ENCODE measurements around the gene MAMDC2. TPM values are rescaled to one million over a fixed set of nuclear protein-coding genes. Genes with fewer than 3 reads are reported as not detected.

Gene MAMDC2
- total RNA-seq, 1 experiment from 2014 or later = 0.26 TPM

DNA sequence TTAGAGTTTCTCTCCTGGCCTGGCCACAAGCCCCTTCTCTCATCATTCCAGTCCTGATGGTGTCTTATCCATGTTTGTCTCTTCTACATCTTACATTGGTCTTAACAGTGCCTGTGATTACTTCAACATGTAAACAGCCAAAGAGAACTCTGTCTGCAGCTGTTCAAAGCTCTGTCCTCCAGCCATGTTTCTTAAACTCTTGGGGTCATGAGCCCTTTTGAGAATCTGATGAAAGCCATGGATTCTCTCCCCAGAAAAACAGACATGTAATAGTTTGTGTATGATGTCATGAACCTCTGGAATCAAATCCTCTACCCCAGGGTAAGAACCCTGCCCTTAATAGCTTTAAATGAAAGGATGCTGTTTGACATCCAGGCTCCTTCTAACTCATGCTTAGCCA is 30.1 kb downstream of the MAMDC2 start:
- no peak for DNase-seq
- CTCF ChIA-PET = no interaction called here
- Mint-ChIP-seq H3K4me3 (ENCODE audit: low read depth, unreplicated experiment) (no peak overlapping the region), H3K36me3 (ENCODE audit: insufficient read depth, unreplicated experiment) (no peaks in the 10 kb centered on the region), H3K27me3 (ENCODE audit: unreplicated experiment) (peaks cover 31% of the 10 kb centered on the region), H3K27ac (ENCODE audit: unreplicated experiment) (no peak overlapping the region), H3K9me3 (ENCODE audit: low read depth, unreplicated experiment) (no peaks in the 10 kb centered on the region), H3K4me1 (ENCODE audit: low read depth, unreplicated experiment) (no peaks in the 10 kb centered on the region)
- intact Hi-C loops (cut with micrococcal nuclease; ENCODE audit: unreplicated experiment) = no loop called here
- TF ChIP-seq, protein P1, sequence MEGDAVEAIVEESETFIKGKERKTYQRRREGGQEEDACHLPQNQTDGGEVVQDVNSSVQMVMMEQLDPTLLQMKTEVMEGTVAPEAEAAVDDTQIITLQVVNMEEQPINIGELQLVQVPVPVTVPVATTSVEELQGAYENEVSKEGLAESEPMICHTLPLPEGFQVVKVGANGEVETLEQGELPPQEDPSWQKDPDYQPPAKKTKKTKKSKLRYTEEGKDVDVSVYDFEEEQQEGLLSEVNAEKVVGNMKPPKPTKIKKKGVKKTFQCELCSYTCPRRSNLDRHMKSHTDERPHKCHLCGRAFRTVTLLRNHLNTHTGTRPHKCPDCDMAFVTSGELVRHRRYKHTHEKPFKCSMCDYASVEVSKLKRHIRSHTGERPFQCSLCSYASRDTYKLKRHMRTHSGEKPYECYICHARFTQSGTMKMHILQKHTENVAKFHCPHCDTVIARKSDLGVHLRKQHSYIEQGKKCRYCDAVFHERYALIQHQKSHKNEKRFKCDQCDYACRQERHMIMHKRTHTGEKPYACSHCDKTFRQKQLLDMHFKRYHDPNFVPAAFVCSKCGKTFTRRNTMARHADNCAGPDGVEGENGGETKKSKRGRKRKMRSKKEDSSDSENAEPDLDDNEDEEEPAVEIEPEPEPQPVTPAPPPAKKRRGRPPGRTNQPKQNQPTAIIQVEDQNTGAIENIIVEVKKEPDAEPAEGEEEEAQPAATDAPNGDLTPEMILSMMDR (IDR thresholded peaks at IDR 0.05; ENCODE audit: unreplicated experiment) = no peak
- no TSS peak for BruUV-seq (replicated peaks)

DNA sequence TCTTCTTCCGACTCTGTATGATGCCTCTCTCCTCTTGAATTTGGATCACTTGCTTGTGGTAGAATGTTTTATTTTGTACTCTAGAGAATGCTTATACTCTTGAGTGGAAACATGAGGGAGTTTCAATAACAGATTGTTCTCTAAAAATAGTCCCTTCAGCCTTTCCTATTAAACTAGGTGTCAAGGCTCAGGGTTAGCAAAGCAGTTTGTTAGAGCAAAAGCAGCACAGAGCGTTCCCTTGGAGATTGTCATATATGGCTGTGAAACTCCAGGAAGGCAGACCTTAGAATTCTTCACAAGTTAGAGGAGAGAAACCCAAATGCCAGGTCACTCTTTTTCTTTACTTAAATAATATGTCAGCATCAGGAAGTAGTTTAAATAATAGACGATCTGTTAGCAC is 33.0 kb downstream of the MAMDC2 start:
- intact Hi-C loops (cut with micrococcal nuclease; ENCODE audit: unreplicated experiment) = no loop called here
- Mint-ChIP-seq H3K4me1 (ENCODE audit: low read depth, unreplicated experiment) (peaks cover 11% of the 10 kb centered on the region), H3K9me3 (ENCODE audit: low read depth, unreplicated experiment) (no peaks in the 10 kb centered on the region), H3K4me3 (ENCODE audit: low read depth, unreplicated experiment) (no peak overlapping the region), H3K27ac (ENCODE audit: unreplicated experiment) (no peak overlapping the region), H3K27me3 (ENCODE audit: unreplicated experiment) (peaks cover 17% of the 10 kb centered on the region), H3K36me3 (ENCODE audit: insufficient read depth, unreplicated experiment) (no peaks in the 10 kb centered on the region)
- TF ChIP-seq, protein P1 (IDR thresholded peaks at IDR 0.05; ENCODE audit: unreplicated experiment) = no peak
- CTCF ChIA-PET = no interaction called here
- BruUV-seq (replicated peaks) = no TSS peak
- no peak for DNase-seq

DNA sequence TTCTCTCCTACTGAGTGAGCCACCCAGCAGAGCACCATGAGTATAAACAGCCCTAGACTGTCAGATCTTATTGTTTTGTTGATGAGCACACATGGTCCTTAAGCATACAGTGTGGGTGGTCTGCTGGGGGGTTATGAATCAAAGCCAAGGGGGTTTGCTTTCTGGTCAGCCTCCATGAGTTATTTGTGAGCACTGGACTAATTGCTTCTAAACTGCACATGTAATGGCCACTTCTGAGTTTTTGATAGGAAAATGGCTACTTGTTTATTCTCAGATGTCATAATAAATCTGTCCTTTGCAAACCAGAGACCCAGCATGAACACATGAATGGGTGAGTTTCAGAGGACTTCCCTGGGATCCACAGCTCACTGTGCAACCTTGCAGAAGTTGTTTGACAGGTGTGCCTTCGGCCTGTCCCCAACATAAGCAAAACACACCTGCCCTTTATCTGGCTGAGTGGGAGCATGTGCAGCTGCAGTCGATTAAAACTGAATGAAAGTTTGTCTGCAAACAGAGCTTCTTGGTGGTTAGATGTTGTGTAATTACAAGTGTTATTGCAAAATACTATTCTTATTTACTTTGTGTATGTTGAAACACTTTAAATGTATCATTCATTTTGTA is 35.9 kb downstream of the MAMDC2 start:
- CTCF ChIA-PET = no interaction called here

DNA sequence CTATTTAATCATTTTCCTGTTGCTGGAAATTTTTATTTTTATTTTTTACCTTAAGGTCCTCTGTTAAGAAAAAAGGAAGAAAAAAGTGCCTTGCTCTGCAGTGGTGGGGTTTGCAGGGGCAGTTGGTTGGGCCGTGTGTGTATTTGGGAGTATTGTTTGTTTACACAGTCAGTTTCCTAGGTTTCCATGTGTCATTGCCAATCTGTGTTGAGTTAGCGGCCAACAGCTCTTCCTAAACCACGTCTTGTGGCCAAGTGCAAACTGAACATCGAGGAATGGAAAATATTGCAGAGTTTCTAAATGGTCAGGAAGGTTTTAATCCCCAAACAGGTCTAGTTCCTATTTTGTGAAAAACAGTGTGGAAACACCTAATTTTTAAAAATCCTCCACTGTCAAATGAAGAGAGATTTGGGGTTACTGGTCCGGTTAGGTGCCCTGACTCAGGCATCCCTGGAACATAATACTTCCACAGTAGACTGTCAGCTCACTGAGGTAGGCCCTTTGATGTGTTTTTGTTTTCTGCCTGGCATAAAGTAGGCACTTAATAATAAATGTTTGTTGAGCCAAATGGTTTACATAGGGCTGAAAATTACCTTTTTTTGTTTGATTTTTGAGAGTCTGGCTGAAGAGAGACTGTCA is 37.0 kb downstream of the MAMDC2 start:
- no peaks in the 10 kb centered on the region for H3K36me3 Mint-ChIP-seq (ENCODE audit: insufficient read depth, unreplicated experiment)
- H3K27ac Mint-ChIP-seq (ENCODE audit: unreplicated experiment) = no peak overlapping the region
- no peak for DNase-seq
- TF ChIP-seq, protein P1 (IDR thresholded peaks at IDR 0.05; ENCODE audit: unreplicated experiment) = no peak
- BruUV-seq (replicated peaks) = no TSS peak
- no peak overlapping the region for H3K4me3 Mint-ChIP-seq (ENCODE audit: low read depth, unreplicated experiment)
- H3K9me3 Mint-ChIP-seq (ENCODE audit: low read depth, unreplicated experiment) = no peaks in the 10 kb centered on the region
- intact Hi-C loops (cut with micrococcal nuclease; ENCODE audit: unreplicated experiment) = no loop called here
- CTCF ChIA-PET = no interaction called here
- no peaks in the 10 kb centered on the region for H3K27me3 Mint-ChIP-seq (ENCODE audit: unreplicated experiment)
- peaks cover 11% of the 10 kb centered on the region for H3K4me1 Mint-ChIP-seq (ENCODE audit: low read depth, unreplicated experiment)

More for the DNA sequence above, 35.9 kb downstream of the MAMDC2 start:
- Mint-ChIP-seq H3K4me1 (ENCODE audit: low read depth, unreplicated experiment) (peaks cover 11% of the 10 kb centered on the region), H3K27ac (ENCODE audit: unreplicated experiment) (no peak overlapping the region), H3K27me3 (ENCODE audit: unreplicated experiment) (peaks cover 8% of the 10 kb centered on the region), H3K9me3 (ENCODE audit: low read depth, unreplicated experiment) (no peaks in the 10 kb centered on the region), H3K4me3 (ENCODE audit: low read depth, unreplicated experiment) (no peak overlapping the region), H3K36me3 (ENCODE audit: insufficient read depth, unreplicated experiment) (no peaks in the 10 kb centered on the region)
- peak; percentile 3 for DNase-seq
- intact Hi-C loops (cut with micrococcal nuclease; ENCODE audit: unreplicated experiment) = no loop called here
- TF ChIP-seq, protein P1 (IDR thresholded peaks at IDR 0.05; ENCODE audit: unreplicated experiment) = no peak
- no TSS peak for BruUV-seq (replicated peaks)

All from Calu3 (cell line).